ENCODE measurements around the gene CLPTM1.
"Not testable (repeated sequence)": the region's sequence is repeated elsewhere in the genome, so short reads cannot be mapped to it uniquely, and the experiment has no call there.

Gene CLPTM1

DNA sequence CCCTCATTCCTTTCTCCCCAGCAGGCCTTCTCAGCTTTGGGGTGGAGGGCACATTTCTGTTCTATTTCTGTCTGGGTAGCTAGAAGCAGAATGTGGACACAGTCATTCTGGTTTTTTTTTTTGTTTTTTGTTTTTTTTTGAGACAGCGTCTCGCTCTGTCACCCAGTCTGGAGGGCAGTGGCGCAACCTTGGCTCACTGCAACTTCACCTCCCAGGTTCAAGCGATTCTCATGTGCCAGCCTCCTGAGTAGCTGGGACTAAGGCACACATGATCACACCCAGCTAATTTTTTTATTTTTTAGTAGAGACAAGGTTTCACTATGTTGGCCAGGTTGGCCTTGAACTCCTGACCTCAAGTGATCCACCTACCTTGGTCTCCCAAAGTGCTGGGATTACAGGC is 20.3 kb downstream of the CLPTM1 start:
- DNase-seq: no peak

DNA sequence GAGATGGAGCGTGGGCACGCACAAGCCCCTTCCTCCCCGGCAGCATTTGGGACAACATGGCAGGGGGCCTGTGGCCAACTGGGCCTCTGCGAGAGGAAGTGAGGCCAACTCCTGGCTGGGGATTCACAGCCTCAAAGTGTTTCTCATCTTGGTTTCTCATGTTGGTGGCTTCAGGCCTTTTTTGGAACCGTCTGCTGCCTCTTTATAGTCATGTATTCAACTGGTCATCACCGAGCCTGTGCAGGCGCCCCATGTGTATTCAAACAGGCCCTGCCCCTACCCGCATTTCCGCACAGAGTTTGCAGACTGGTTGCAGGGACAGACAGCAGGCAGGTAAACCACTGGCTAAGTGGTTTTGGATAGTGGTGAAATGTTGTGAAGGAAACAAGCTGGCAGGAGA is 28.8 kb downstream of the CLPTM1 start:
- DNase-seq: no peak

DNA sequence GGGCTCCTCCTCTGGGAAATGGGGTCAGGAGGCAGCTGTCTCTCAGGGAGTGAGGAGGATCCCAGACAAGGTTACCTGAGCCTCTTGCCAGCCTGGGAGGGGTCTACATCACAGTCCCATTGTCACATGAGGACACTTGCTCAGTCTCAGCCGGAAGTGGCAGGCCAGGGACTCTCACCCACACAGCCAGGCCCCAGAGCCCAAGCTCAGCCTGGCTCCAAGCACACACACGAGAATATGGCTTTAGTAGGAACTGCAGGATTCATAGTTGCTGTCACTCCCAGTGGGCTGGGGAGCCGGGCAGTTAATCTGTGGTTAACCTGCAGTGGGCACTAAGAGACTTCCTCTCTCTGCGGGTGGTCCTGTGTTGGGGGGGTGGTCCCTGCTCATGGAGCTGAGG is 30.3 kb downstream of the CLPTM1 start:
- DNase-seq: no peak

DNA sequence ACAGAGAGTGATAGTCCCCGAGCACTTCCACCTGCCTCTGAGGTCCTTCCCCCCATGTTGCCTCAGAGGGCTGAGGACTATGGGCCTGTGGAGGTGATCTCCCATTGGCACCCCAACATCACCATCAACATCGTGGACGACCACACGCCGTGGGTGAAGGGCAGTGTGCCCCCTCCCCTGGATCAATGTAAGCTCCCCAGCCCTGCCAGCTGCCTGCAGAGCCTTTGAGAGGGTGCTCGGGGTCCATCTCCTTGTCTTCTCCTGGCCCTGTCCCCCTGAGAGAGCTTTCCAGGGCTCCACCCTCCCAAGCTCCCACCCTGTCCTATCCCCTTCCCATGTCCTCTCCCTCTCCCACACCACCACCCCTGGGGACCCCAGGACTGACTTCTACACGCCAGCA is 31.2 kb downstream of the CLPTM1 start:
- DNase-seq: no peak

DNA sequence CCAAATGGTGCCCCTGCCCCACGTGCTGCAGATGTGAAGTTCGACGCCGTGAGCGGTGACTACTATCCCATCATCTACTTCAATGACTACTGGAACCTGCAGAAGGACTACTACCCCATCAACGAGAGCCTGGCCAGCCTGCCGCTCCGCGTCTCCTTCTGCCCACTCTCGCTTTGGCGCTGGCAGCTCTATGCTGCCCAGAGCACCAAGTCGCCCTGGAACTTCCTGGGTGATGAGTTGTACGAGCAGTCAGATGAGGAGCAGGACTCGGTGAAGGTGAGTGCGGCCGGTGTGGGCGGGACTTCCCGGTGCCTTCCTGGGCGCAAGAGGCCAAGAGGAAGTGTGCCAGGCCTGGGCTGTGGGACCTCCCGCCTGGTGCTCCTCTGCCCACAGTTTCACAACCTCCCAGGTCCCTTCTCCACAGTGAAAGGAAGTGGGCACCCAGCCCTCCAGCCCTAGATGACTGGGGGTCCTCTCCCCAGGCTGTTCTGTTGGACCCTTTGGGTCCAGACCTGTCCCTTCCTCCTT is 32.0 kb downstream of the CLPTM1 start:
- DNase-seq: no peak

DNA sequence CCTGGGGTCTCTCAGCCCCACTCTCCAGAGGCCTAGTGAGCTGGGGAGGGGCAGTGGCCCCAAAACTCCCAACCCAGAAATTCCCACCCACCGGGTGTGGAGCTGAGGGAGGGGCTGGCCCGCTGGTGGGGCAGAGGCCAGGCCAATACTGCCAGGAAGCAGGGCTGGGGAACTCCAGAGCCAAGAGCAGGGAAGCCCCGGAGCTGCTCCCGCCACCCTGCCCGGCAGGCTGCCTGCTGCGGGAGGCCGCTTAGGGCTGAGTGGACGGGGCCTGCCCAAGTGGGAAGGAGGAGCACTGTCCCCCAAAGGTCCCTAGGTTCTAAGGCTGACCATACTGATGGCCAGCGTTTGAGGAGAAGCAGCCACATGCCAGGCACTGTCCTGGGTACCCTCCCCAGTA is 33.1 kb downstream of the CLPTM1 start:
- DNase-seq: no peak

DNA sequence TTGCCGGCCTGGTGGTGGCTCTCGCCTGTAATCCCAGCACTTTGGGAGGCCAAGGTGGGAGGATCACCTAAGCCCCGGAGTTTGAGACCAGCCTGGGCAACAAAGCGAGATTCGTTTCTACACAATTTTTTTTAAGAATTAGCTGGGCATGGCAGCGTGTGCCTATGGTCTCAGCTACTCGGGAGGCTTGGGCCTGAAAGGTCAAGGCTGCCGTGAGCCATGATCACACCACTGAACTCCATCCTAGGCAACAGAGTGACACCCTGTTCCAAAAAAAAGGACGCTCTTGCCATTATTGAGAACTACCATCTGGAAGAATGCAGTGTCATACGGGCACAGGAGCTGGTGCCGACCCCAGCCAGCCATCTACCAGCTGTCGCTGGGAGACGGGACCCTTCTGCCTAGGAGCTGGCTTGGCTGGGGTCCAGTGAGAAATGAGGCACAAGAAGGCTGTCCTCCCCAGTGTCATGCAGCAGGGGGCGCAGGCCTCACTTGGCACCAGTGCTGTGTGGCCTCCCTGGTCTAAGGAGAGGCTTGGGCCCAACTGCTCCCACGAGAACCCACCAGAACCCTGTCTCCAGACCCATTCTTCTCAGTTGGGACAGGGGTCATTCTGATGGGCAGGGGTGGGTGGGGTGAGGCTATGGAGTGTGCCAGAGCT is 33.8 kb downstream of the CLPTM1 start:
- peak; percentile 44 for DNase-seq

DNA sequence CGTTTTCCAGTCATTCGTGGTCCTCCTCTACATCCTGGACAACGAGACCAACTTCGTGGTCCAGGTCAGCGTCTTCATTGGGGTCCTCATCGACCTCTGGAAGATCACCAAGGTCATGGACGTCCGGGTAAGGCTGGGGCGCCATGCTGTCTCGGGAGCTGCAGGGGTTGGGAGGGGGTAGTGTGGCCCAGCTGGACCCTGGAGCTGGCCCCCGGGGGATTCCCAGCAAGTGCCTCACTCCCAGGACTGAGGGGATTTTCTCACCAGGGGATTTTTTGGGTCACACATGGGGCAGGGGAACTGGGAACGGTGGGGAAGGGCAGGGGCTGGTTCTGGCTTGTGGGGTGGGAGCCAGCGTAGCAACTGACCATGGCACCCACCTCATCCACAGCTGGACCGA is 35.3 kb downstream of the CLPTM1 start:
- DNase-seq: no peak

DNA sequence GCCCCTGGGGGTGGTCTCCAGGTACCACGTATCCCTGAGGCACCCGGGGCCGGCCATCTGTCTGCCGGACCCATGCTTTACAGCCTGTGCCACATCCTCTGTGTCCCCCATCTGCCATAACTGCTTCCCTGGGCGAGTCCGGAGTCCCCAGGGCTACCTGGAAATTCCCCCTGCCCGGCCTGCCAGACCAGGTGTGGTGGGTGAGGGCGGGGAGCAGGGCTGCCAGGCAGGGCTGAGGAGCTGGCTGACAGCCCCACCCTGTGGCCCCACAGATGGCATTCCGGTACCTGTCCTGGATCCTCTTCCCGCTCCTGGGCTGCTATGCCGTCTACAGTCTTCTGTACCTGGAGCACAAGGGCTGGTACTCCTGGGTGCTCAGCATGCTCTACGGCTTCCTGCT is 35.8 kb downstream of the CLPTM1 start:
- DNase-seq: no peak

DNA sequence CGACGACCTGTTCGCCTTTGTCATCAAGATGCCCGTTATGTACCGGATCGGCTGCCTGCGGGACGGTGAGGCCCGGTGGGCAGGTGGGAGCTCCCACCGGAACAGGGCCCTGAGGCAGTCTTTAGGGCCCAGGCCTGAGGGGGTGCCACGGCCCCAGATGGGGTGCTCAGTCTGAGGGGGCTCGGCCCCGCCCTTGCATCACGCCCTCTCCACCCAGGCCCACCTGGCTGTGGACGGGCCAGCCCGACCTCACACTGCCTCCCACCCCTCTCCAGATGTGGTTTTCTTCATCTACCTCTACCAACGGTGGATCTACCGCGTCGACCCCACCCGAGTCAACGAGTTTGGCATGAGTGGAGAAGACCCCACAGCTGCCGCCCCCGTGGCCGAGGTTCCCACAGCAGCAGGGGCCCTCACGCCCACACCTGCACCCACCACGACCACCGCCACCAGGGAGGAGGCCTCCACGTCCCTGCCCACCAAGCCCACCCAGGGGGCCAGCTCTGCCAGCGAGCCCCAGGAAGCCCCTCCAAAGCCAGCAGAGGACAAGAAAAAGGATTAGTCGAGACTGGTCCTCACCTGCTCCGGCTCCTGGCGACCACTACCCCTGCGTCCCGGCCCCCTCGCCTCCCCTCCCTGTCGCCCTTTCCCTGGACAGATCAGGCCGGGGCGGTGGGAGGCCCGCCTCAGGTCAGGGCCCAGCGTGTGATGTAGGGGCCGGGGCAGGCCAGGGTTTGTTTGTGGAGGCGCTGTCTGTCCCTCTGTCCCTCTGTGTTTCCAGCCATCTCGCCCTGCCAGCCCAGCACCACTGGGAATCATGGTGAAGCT is 37.4 kb downstream of the CLPTM1 start:
- DNase-seq: no peak

DNA sequence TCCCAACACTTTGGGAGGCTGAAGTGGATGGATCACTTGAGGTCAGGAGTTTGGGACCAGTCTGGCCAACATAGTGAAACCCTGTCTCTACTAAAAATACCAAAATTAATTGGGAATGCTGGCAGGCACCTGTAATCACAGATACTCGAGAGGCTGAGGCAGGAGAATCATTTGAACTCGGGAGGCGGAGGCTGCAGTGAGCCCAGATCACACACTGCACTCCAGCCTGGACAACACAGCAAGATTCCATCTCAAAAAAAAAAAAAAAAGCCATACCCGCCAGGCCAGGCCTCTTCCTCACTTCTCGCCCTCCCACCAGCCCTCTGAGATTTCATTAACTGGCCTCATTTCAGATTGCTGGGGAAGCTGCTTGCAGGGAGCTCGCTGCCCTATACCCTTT is 38.3 kb downstream of the CLPTM1 start:
- DNase-seq: no peak

DNA sequence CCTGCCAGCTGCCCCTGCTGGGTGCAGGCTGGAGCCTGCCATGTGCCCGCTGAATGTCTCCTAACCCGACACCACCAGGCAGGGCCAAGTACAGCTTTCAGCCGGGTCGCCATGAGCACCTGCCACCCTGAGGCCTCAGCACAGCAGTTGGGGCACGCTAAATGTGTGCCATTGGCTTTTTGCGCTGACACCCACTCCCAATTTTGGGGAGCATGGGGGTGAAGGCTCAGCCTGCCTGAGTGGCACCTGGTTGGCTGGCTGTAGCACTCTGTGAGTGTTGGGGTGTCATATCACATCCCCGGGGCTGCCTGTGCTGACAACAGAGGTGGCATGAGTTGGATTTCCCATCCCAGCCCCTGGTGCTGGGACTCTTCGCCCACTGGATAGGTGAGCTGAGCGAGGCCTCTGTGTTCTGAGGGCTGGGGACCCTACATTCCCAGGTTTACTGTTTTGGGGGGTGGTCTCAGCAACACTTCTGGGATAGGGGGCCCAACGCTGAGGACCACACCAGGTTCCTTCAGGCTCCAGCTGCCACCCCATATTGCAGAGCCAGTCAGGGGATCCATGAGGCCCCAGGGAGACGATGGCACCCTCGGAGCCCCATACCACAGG is 38.9 kb downstream of the CLPTM1 start:
- no peak for DNase-seq

DNA sequence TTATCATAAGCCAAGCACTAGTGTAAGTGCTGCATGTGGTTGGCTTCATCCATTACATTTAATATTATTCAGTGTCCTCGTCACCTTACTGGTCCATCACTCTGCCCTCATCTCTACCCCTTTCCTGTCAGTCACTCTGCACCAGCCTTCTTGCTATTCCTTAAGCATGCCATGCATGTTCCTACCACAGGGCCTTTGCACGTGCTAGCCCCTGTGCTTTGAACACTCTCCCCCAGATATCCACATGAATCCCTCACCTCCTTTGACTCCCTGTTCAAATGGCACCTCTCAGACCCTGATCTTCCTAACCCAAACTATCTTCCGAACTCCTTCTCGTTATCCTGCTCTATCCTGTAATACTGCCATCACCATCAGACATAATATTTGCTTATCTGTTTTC is 42.8 kb downstream of the CLPTM1 start:
- DNase-seq: no peak

DNA sequence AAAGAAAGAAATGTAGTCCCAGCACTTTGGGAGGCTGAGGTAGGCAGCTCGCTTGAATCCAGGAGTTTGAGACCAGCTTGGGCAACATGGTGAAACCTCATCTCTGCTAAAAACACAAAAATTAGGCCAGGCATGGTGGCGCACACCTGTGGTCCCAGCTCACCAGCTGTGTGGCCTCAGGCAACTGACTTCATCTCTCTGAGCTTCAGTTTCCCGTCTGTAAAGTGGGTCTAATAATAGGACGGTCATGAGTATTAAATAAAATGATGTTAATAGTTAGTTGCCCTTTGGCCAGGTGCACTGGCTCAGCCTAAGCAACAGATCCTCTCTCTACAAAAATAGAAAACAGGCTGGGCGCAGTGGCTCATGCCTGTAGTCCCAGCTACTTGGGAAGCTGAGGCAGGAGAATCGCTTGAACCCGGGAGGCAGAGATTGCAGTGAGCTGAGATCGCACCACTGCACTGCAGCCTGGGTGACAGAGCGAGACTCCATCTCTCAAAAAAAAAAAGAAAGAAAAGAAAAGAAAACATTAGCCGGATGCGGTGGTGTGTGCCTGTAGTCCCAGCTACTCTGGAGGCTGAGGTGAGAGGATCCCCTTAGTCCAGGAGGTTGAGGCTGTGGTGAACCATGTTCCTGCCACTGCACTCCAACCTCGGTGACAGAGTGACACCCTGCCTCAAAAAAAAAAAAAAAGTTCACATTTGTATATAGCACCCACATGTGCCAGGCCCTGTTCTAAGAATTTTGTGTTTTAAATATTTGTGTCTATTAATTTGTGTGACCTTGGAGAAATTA is 44.1 kb downstream of the CLPTM1 start:
- not testable (repeated sequence) for DNase-seq

DNA sequence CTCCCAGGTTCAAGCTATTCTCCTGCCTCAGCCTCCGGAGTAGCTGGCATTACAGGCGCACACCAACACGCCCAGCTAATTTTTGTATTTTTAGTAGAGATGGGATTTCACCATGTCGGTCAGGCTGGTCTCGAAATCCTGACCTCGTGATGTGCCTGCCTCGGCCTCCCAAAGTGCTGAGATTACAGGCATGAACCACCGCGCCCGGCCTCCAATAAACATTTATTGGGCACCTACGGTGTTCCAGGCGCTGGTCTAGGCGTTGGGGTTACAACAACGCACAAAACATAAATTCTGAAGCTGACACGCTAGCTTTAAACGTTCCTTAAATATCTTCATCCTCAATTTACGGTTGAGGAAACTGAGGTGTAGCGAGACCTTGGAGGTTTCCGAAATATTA is 45.5 kb downstream of the CLPTM1 start:
- not testable (repeated sequence) for DNase-seq

DNA sequence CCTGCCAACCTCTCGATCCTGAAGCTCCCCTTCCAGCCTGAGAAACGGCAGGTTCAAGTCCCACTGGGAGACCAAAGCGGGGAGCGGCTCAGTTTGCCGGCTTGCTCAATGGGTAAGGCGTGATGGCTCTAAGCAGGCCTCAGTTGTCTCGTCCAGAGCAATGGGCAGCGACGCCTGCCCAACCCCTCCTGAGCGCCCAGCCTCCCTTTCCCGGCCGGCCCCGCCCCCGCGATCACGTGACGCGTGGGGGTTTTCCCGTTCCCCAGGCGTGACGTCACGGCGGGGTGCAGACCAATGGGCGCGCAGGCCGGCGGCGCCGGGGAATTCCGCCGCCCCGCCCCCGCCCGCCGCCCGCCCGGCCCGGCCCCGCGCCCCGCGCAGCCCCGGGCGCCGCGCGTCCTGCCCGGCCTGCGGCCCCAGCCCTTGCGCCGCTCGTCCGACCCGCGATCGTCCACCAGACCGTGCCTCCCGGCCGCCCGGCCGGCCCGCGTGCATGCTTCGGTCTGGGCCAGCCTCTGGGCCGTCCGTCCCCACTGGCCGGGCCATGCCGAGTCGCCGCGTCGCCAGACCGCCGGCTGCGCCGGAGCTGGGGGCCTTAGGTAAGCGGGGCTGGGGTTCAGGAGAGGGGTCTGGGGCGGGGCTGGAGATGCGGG is 46.0 kb downstream of the CLPTM1 start, which contains the start of gene RELB:
Gene RELB (plus strand): TSS at position 378 of the 653 bp plus-strand sequence. CDS start 116 bp downstream, at position 494.
- peak; percentile 84 for DNase-seq

DNA sequence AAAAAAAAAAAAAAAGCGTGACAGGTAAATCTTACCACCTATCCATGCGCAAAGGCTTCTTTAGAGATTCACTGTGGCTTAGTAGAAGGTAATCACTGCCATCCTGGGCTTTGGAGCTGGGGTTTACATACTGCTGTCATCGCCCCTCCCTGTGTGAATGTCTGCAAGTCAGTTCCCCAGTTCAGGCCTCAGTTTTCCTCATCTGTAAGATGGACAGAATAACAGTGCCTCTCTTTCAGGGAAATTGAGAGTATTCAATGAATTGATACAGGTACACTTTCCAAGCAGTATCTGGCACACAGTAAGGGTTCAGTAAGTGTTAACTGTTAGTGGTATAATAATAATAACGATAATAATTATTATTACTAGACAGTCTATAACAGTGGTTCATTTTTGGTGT is 48.3 kb downstream of the CLPTM1 start:
- no peak for DNase-seq

DNA sequence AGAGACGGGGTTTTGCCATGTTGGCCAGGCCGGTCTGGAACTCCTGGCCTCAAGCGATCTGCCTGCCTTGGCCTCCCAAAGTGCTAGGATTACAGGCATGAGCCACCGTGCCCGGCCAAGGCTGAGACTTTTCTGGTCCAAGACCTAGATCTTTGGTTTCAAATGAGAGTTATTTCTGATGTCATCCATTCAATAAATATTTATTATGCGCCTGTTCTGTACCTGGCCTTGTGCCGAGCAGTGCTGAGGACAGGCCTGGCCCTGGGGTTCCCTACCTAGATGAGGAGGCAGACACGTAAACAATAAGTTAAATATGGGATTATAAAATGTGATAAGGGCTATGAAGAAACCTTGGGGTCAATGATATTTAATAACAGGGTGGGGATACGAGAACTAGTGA is 50.6 kb downstream of the CLPTM1 start:
- no peak for DNase-seq

DNA sequence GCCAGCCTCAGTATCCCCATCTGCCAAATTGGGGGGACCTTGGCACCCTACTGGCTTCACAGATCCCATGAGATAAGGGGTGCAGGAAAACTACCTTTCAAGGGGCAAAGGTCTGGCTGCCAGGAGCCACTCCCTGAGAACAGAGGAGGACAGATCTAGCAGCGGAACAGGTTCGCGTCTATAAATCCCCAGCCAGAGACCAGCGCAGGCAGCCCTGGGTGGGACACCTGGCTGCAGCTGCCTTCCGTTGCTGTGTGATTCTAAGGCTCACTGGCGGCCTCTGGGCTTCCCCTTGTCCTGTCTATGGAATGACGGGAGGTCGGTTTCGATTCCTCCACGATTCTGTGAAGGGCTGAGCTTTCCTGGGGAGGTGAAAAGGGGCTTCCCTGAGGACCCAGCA is 53.4 kb downstream of the CLPTM1 start:
- no peak for DNase-seq

DNA sequence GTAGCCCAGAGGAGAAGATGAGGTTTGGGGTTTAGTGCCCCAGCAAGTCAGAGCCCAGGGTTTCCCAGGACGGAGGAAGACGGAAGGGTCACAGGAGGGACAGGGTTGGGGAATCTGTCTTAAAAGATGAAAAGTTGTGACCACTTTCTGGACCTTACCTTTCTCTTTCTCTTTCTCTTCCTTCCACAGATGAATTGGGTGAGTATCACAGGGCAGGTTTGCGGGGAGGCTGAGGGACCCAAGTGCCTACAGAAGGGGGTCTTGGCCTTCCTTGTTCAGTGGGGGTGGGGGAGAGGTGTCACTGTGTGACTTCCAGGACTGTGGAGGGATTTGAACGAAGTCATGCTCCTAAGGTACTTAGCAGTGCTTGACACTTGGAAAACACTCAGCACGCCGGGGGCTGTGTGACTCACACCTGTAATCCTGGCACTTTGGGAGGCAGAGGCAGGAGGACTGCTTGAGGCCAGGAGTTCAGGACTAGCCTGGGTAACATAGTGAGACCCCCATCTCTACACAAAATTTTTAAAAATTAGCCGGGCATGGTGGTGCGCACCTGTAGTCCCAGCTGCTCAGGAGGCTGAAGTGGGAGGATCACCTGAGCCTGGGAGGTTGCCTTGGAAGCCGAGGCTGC is 54.6 kb downstream of the CLPTM1 start:
- DNase-seq: no peak

DNA sequence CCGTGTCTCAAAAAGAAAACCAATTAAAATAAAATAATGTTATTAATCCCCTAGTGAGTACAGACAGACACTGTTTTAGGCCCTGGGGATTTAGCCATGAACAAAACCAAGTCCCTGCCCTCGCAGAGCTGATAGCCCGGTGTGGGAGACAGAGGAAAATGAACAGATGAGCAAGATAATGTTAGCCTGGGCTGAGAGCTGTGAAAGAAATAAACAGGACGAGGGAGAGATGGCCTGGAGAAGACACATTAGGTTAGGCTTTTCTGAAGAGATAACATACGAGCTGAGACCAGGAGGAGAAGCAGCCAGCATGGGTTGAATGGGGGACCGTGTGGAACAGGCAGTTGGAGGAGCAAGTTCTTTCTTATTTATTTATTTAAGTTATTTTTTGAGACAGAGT is 55.1 kb downstream of the CLPTM1 start:
- no peak for DNase-seq

DNA sequence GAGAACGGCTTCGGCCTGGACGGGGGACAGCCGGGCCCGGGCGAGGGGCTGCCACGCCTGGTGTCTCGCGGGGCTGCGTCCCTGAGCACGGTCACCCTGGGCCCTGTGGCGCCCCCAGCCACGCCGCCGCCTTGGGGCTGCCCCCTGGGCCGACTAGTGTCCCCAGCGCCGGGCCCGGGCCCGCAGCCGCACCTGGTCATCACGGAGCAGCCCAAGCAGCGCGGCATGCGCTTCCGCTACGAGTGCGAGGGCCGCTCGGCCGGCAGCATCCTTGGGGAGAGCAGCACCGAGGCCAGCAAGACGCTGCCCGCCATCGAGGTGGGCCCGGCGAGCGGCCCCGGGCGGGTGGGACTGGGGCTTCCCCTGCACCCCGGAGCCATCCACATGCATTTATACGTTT is 56.8 kb downstream of the CLPTM1 start:
- no peak for DNase-seq
